GM10847 (cell line): ENCODE results near the gene GET4.

Experiments
- POLR2A ChIP-seq: IDR thresholded peaks from 2 replicates; pipeline ENCODE4 v1.6.1; 2011; ENCODE audit not compliant: insufficient read length; ENCODE audit errors: extremely low read depth

Gene GET4

DNA sequence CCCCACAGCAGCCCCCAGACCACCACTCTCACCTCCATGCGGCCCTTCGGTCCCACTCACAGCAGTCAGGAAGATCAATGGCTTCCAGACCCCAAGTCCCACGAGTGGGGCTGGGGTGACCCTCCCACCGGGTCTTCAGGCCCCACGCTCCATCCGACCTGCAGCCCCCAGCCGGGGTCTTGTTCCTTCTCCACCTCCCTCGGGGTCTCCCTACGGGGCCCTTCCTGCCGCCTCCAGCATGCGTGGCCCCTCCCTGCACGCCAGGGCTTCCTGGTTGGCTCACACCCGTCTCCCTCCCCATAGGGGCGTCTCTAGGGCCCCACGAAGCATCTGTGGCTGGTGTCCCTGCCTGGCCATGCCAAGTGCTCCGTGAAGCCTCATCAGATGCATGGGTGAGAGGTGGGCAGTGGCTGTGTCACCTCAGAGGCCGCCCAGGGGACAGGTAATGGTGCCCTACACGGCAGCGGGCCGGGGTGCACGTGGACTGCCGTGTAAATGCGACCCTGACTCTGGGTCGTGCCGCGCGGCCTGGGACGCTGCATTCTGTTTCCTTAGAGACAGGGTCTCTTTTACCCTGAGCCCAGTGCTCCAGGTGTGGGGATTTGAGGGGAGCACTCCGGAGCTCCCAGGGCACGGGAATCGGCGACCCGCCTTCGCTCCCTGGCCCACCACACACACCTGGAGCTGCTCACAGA lies 58.3 kb downstream of the GET4 start:
- TF ChIP-seq POLR2A, result no peak

DNA sequence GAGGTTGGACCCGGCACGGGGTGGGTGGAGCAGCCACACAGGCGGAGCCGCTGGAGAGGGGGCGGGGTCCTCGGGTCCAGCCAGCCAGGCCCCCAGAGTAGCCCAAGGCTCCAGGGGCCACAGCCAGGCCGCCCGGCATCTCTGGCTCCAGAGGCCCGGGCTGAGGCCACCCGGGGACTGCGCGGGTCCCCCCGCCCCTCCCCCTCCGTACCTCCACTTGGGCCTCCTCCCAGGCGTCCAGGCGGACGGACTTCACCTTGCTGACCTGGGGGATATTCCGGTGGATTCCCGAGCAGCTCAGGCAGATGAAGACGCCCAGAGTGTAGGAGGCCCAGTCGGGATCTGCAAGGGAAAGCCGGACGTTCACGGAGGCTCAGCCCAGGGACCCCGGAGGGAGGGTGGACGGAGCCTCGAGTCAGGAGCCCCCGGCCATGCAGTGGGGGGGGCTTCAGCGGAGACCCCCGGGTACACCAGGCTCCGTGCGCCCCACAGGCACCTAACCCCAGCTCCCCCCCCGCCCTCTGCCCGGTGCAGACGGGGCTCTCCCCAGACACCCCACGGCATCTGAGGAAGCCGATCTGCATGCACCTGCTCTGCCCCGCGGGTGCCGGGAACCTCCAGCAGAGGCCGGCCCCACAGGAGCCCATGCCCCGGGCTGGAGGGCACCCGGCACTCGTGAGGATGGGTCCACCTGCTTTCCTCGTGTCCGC lies 59.0 kb downstream of the GET4 start:
- no peak for TF ChIP-seq POLR2A

DNA sequence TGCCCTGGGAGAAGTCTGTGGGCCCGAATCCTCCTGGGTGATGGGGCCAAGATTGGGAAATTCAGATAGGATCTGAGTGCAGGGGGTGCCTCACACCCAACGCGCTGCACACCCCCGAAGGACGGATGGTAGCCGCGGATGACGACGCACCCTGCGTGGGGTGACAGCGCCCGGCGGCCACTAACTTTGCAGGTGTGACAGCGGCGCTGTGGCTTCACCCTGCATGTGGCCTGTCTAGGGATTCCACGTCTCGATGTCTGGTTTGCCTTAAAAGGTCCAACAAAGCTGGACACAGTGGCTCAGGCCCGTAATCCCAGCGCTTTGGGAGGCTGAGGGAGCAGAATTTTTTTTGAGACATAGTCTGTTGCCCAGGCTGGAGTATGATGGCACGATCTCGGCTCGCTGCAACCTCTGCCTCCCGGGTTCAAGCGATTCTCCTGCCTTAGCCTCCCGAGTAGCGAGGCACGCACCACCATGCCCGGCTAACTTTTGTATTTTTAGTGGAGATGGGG lies 59.6 kb downstream of the GET4 start:
- no peak for TF ChIP-seq POLR2A

DNA sequence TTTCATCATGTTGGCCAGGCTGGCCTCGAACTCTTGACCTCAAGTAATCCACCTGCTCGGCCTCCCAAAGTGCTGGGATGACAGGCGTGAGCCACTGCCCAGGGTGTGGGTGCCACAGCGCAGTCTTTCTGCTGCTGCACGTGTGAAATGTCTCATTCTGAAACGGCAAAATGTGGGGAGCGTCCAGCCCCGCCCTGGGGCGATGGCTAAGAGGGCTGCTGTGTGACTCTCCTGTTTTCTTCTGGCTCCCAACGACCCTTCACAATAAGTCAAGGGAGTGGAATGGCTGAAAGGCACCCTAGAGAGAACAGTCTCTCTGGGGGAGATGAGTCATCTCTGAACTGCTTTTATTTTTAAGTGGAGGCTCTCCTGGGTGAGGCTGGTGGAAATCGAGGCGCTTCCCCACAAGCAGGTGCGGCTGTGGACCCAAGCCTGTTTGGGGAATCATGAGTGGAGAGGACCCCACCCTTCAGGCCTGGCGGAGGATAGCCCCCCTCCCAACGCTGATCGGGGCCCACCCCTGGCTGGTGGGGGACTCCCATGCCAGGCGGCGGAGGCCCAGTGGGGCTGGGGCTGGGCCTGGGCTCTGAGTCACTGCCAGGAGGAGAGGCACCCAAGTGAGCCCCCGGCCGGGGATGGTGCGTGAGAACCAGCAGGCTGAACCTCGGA lies 60.2 kb downstream of the GET4 start:
- no peak for TF ChIP-seq POLR2A

DNA sequence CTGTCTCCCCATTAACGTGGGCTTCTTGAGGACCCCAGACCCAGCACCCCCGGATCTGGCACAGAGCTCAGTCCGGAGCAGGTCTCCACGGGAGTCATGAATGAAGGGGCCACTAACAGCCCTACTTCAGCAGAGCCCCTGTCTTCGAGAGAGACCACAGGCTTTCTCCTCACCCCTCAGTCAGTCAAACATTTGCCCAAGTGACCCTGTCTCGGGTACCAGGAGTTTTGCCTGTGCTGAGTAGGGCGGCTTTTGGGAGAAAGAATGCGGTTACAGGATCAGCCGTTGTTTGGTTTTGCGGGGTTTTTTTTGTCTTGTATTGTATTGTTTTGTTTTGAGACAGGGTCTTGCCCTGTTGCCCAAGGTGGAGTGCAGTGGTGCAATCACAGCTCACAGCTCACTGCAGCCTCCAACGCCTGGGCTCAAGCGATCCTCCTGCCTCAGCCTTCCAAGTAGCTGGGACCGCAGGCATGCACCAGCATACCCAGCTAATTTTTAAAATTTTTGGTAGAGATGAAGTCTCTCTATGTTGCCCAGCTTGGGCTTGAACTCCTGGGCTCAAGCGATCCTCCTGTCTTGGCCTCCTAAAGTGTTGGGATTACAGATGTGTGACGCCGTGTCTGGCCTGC lies 61.6 kb downstream of the GET4 start:
- TF ChIP-seq POLR2A, result no peak

DNA sequence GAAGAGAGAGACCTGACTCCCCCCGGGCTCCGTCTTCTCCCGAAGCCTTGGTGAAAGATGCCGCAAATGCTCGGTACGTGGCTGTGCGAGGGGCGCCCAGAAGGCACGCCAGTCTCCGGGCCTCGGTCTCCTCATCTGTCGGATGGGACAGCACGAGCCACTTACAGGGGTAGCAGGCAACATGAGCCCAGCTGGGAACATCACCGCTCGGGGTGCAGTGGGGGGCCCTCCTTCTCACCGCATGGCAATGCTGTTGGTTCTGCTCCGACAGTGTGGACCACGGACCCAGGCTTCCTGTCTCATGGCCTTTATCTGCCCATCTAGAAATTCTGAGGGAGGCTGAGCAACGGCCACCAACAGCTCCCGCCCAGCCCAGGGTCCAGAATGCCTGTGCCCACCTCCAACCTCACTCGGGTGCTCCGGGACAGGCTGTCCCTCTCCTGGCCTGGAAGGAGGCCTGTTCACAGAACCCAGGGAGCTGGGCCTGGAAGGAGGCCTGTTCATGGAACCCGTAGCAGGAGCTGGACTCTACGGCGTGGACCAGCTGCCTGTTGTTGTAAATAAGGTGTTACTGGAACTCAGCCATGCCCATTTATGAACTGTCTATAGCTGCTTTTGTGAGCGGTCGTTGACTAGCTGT lies 62.3 kb downstream of the GET4 start:
- TF ChIP-seq POLR2A, result no peak

DNA sequence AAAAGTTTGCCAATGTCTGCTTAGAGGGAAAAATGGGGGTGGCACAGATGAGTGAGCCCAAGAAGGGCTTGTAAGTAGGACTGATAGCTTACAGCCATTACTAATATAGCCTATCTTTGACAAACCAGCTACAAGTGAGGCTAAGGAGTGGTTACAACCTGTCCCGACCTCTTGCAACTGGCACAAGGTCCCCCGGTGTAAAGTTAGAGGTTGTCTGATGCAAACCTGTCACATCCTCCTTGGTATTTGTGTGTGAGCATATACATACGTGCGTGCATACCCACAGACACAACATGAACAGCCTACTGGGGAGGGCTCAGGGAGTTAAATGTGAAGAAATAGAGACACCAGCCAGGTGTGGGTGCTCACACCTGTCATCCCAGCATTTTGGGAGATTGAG lies 63.5 kb downstream of the GET4 start:
- TF ChIP-seq POLR2A, result no peak

DNA sequence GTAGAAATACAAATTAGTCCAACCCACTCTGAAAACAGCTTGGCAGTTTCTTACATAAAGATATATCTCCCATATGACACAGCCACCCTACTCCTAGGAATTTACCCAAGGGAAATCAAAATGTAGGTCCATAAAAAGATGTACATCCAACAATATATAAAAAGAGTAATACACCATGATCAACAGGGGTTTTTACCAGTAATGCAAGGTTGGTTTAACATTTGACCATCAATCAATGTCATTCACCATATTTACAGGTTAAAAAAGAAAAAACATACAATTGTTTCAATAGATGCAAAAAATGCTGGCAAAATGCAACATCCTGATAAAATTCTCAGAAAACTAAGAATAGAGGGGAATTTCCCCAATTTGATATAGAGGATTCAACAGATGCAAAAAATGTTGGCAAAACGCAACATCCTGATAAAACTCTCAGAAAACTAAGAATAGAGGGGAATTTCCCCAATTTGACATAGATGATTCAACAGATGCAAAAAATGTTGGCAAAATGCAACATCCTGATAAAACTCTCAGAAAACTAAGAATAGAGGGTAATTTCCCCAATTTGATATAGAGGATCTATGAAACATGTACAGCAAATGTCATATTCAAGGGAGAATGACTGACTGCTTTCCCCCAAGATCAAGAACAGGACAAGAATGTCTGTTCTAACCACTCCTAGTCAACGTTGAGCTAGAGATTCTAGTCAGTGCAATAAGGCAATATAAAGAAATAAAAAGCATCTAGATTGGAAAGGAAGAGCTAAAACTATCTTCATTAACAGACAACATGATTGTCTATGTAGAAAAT lies 64.5 kb downstream of the GET4 start:
- no peak for TF ChIP-seq POLR2A

DNA sequence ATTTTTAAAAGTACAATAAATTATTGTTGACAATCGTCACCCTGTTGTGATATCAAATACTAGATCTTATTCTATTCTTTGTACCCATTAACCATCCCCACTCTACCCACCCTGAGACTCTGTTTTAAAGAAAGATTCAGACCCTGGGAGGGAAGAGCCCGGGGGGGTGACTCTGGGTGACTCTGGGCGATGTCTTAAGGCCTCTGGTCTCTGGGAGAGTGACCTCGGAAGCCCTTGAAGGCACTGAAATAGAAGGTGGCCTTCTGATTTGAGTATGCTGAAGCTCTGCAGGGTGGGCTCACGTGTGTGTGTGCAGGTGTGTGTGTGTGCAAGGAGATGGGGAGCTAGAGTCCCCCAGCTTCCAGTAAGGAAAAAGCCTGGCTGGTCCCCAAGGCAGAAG lies 68.4 kb downstream of the GET4 start:
- no peak for TF ChIP-seq POLR2A

DNA sequence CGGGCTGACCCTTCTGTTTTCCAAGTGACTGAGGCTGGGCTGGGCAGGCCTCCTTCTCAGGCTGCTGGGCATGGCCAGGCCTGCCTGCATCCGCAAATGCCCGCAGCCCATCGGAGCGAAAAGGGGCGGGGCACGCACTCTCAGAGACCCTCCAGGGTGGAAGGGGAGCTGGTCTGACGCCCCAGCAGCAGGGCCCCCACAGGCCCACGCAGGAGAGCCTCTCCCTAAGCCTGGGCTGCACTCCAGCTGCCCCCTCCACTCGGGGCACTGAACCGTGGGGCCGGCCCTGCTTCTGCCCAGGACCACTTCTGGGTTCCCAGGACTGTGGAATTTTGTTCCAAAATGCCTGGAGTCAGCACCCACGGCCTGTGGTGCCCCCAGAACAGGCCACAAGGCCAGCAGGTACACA lies 68.8 kb downstream of the GET4 start:
- TF ChIP-seq POLR2A, result no peak

DNA sequence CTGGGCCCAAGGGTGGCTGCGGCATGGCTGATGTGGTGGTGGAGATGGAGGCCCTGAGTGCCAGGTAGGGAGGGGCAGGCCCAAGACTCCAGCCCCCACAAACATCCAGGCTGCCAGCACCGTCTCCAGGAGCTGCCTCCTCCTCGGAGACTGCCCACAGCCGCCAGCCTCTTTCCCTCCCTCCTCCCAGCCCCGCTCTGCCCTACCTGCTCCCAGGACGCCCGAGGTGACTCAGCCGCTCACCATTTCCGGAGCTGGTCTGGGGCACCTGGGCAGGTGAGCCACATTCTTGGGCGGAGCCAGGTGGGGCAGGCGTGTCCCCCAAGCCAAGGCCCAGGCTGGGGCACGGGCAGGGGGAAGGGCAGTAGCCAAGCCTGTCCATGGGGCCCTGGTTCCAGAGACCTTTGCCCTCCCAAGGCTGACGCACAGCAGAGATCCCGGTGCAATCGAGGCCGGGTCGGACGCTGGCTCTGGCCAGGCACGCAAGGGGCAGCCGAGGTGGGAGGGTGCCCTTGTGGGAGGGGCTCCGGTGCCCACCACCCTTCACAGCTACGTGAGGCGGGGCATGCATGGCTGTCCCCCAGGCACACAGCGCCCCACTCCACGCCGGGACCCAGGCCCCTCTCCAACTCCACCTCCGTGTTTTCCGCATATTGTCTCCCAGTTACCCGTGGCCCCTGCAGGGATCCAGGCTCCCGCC lies 69.4 kb downstream of the GET4 start:
- TF ChIP-seq POLR2A, result no peak
